Astrocyte of the cerebellum (primary cell): ENCODE results near the gene CREB5.

Source experiments
- DNase-seq: peaks from one replicate; pipeline ENCODE4 v3.0.0-alpha.2; 2011; ENCODE audit warnings: low read depth
- H3K4me3 ChIP-seq: 2 replicates; pipeline ENCODE4 v1.5.1; 2011; ENCODE audit warnings: mild to moderate bottlenecking, low read depth, low read length, moderate library complexity
- CTCF ChIP-seq: IDR thresholded peaks from 2 replicates; pipeline ENCODE4 v1.5.1; 2012; ENCODE audit warnings: low read length, low read depth, moderate library complexity, mild to moderate bottlenecking; ENCODE audit errors: missing control alignments
- in situ Hi-C: cut with HindIII; loops from 2 replicates; pipeline ENCODE4 v1.10.0; 2017; ENCODE audit warnings: low sequenced_read_pairs

The CREB5 gene

DNA sequence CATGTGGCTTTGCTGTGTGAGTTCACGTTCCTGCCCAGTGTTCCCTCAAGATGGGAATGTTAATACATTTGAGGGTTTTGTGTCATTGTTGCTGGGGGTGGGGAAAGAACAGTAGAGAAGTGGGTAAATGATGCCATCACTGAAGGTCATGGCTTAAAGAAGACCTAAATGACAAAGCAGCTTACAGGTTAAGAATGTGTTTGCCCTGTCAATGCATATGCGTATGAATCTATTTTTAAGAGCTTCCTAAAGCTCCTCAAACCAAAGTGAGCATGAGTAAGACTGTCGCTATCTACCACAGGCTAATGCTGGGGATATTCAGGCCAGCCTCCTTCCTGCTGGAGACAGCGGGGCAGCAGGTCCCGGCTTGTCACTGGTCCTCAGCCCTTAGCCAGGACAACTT is 162.9 kb downstream of the CREB5 start:
- no peak for TF ChIP-seq CTCF
- H3K4me3 ChIP-seq = no peak overlapping the region
- in situ Hi-C loops = no loop called here
- DNase-seq = no peak

DNA sequence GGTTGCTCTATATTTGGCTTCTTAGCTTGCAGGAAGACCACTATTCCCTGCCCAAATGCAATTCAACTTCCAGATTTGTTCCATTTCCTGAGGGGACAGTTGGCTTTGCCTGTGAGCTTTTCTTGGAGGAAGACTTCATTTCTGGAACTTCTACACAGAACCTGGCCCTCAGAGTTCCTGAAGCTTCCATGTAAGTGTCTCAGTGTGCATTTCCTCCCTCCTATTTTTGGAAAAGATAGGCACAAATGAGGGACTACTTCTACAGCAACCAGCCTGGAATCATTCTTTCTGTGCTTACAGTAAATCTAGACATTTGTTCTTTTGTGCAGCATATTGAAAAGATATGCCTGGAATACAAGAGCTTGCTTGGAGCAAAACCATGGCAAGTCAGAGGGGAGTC is 164.3 kb downstream of the CREB5 start:
- no peak for DNase-seq
- no peak for TF ChIP-seq CTCF
- no peak overlapping the region for H3K4me3 ChIP-seq
- in situ Hi-C loops = no loop called here

- H3K4me3 ChIP-seq = no peak overlapping the region
- in situ Hi-C loops = no loop called here
- no peak for TF ChIP-seq CTCF
- DNase-seq = no peak
Measured at GRCh38 chr7:28579571-28579970, 167.3 kb downstream of the CREB5 start.

- no peak overlapping the region for H3K4me3 ChIP-seq
- DNase-seq = no peak
- no peak for TF ChIP-seq CTCF
- in situ Hi-C loops = no loop called here
Measured at GRCh38 chr7:28580665-28581064, 168.3 kb downstream of the CREB5 start.

DNA sequence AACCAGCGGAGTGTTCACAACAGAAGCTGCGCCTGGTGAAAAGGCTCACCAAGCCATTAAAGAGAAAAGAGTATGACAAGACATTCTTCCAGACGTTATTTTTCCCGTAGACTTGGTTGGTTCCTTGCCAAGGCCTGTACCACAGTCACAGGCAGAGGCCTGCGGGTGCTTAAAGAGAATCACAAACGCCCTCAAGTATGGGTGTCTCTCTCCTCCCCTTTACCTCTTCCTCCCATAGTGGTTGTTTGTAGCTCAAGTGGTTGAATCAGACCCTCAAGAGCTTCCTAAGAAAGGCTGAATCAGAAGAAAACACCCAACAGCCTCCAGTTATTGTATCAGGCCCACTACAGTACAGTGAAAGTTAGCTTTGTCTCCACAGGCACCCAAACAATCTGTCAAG is 169.0 kb downstream of the CREB5 start:
- no peak for TF ChIP-seq CTCF
- H3K4me3 ChIP-seq = no peak overlapping the region
- no peak for DNase-seq
- in situ Hi-C loops = no loop called here

- no peak overlapping the region for H3K4me3 ChIP-seq
- in situ Hi-C loops = no loop called here
- TF ChIP-seq CTCF = no peak
- DNase-seq = no peak
Measured at GRCh38 chr7:28582226-28582625, 169.9 kb downstream of the CREB5 start.

DNA sequence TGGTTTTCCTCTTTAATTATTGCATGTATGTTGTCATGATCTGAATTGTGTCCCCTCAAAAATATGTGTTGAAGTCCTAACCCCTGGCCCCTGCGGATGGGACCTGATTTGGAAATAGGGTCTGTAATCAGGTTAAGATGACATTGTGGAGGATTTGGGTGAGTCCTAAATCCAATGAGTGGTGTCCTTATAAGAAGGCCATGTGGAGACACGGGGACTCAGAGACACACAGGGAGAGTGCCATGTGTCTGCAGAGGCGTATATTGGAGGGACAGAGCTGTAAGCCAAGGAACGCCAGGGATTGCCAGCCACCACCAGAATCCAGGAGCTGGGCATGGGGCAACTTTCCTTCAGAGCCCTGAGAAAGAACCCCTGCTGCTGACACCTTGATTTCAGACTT is 171.9 kb downstream of the CREB5 start:
- in situ Hi-C loops = no loop called here
- H3K4me3 ChIP-seq = no peak overlapping the region
- DNase-seq = no peak
- TF ChIP-seq CTCF = no peak
